ENCODE results near the gene ST6GALNAC1. TPM values are rescaled to one million over a fixed set of nuclear protein-coding genes. Genes with fewer than 3 reads are reported as not detected.

ST6GALNAC1 gene
- total and polyA plus RNA-seq, 2 experiments from 2014 or later = not detected

GRCh38 chr17:76599694-76600460, 43.7 kb downstream of the ST6GALNAC1 start:
- Histone ChIP-seq H3K4me1 (ENCODE audit: insufficient read depth) (peaks cover 10% of the 10 kb centered on the region), H3K27me3 (replicated peaks; ENCODE audit: insufficient read depth) (no peaks in the 10 kb centered on the region), H3K27ac (no peak overlapping the region), H3K79me2 (ENCODE audit: insufficient read depth) (no peaks in the 10 kb centered on the region), H3K9me2 (ENCODE audit: insufficient read depth) (no peaks in the 10 kb centered on the region), H3K4me2 (ENCODE audit: unreplicated experiment) (no peak overlapping the region), H4K20me1 (ENCODE audit: insufficient read depth) (no peaks in the 10 kb centered on the region), H2AFZ (no peak overlapping the region), H3K4me3 (no peak overlapping the region), H3K9ac (no peak overlapping the region), H3K9me3 (ENCODE audit: low read depth) (no peaks in the 10 kb centered on the region), H3K36me3 (ENCODE audit: low read depth) (no peaks in the 10 kb centered on the region), H3F3A (ENCODE audit: insufficient read depth) (no peaks in the 10 kb centered on the region)
- no peak for DNase-seq
- WGBS, 2 experiments (ENCODE audit: low coverage in 1 of 2, low lambda C conversion rate in 2 of 2, missing lambda C conversion rate in 2 of 2) = 89 to 92% methylated on average over 17 of the region's 17 CpGs
- in situ Hi-C loops (cut with MboI) = loop anchor here (25.0 kb wide), 1 partner anchor 113 kb away; no protein-coding TSS in a partner anchor
- TF ChIP-seq EZH2phosphoT487 (IDR thresholded peaks at IDR 0.05; ENCODE audit: insufficient read depth, low read depth) (no peak), EZH2 (IDR thresholded peaks at IDR 0.05; ENCODE audit: insufficient read depth, poor library complexity, severe bottlenecking) (no peak)

DNA sequence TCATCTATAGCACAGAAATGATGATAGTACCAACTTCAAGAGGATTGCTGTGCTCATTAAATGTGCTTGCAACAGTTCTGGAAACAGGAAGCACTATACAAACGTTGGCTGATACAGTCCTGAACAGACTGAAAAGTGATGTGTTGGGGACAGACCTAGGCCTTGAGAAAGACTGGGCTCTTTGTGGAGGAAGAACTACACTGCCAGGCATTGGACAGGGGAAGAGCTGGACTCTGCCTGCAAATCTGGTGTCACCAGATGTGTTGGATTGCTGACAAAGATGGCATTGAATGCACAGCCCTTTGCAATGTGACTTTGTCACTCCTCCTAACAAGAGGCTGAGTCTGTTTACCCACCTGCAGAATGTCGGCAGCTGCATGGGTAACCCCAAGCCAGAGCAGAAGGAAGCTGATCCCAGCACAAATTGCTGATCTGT, 45.5 kb downstream of the ST6GALNAC1 start:
- Histone ChIP-seq H3F3A (ENCODE audit: insufficient read depth) (no peaks in the 10 kb centered on the region), H2AFZ (no peak overlapping the region), H3K9me3 (ENCODE audit: low read depth) (no peaks in the 10 kb centered on the region), H3K4me3 (no peak overlapping the region), H3K9ac (no peak overlapping the region), H4K20me1 (ENCODE audit: insufficient read depth) (no peaks in the 10 kb centered on the region), H3K4me2 (ENCODE audit: unreplicated experiment) (no peak overlapping the region), H3K9me2 (ENCODE audit: insufficient read depth) (no peaks in the 10 kb centered on the region), H3K27me3 (replicated peaks; ENCODE audit: insufficient read depth) (no peaks in the 10 kb centered on the region), H3K4me1 (ENCODE audit: insufficient read depth) (peaks cover 10% of the 10 kb centered on the region), H3K79me2 (ENCODE audit: insufficient read depth) (no peaks in the 10 kb centered on the region), H3K36me3 (ENCODE audit: low read depth) (no peaks in the 10 kb centered on the region), H3K27ac (no peak overlapping the region)
- no peak for DNase-seq
- no peak for TF ChIP-seq EZH2phosphoT487 (IDR thresholded peaks at IDR 0.05; ENCODE audit: insufficient read depth, low read depth)
- TF ChIP-seq EZH2 (IDR thresholded peaks at IDR 0.05; ENCODE audit: insufficient read depth, poor library complexity, severe bottlenecking) = no peak
- in situ Hi-C loops (cut with MboI) = loop anchor here (25.0 kb wide), 1 partner anchor 111 kb away; no protein-coding TSS in a partner anchor
- 47 to 53% methylated on average over 2 of the region's 2 CpGs for WGBS, 2 experiments (ENCODE audit: low coverage in 1 of 2, low lambda C conversion rate in 2 of 2, missing lambda C conversion rate in 2 of 2)

DNA sequence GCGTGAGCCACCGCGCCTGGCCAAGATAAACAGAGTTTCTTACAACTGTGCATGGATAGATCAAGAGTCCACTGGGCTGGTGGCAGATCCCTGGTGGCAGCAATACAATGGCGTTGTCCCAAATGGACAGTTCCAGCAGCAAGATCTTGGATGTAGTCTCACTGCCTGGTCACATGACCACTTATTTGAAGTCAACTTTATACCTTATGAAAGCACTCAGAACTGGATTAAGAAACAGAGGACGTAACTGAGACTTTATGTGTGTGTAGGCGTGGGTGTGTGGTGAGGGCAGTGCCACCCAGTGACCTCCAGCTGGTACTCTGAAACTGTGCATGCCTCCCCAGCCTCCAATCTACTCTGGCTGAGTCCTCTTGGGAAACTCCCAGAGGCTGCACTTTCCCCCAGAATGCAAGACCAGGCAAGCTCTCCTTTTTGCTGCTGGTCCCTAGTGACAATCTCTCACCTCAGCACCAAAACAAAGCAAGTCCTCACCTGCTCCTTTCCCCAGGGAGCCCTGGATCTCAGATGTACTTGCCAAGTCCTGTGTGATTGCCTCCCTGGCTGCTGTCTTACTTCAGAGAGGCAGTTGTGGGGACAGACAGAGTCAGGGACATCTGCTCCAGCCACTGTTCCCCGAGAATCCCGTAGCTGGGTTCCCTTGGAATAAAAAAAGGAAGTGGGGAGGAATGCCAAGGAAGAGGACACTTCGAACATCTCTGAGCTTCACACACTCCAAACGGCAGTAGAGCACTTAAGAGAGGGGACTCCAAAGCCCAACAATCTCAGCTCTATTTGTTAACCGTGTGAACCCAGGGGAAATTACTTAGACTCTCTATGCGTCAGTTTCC, 46.2 kb downstream of the ST6GALNAC1 start:
- Histone ChIP-seq H4K20me1 (ENCODE audit: insufficient read depth) (no peaks in the 10 kb centered on the region), H3K4me3 (no peak overlapping the region), H2AFZ (no peak overlapping the region), H3K27ac (no peak overlapping the region), H3K4me1 (ENCODE audit: insufficient read depth) (peaks cover 10% of the 10 kb centered on the region), H3K9me3 (ENCODE audit: low read depth) (no peaks in the 10 kb centered on the region), H3F3A (ENCODE audit: insufficient read depth) (no peaks in the 10 kb centered on the region), H3K4me2 (ENCODE audit: unreplicated experiment) (no peak overlapping the region), H3K27me3 (replicated peaks; ENCODE audit: insufficient read depth) (no peaks in the 10 kb centered on the region), H3K9me2 (ENCODE audit: insufficient read depth) (no peaks in the 10 kb centered on the region), H3K79me2 (ENCODE audit: insufficient read depth) (no peaks in the 10 kb centered on the region), H3K9ac (no peak overlapping the region), H3K36me3 (ENCODE audit: low read depth) (no peaks in the 10 kb centered on the region)
- TF ChIP-seq EZH2 (IDR thresholded peaks at IDR 0.05; ENCODE audit: insufficient read depth, poor library complexity, severe bottlenecking) (no peak), EZH2phosphoT487 (IDR thresholded peaks at IDR 0.05; ENCODE audit: insufficient read depth, low read depth) (no peak)
- no peak for DNase-seq
- WGBS, 2 experiments (ENCODE audit: low coverage in 1 of 2, low lambda C conversion rate in 2 of 2, missing lambda C conversion rate in 2 of 2) = 51 to 60% methylated on average over 12 of the region's 12 CpGs
- in situ Hi-C loops (cut with MboI) = loop anchor here (25.0 kb wide), 1 partner anchor 110 kb away; no protein-coding TSS in a partner anchor

GRCh38 chr17:76594690-76595089, 48.9 kb downstream of the ST6GALNAC1 start:
- Histone ChIP-seq H2AFZ (no peak overlapping the region), H4K20me1 (ENCODE audit: insufficient read depth) (no peaks in the 10 kb centered on the region), H3K27me3 (replicated peaks; ENCODE audit: insufficient read depth) (no peaks in the 10 kb centered on the region), H3K4me1 (ENCODE audit: insufficient read depth) (no peaks in the 10 kb centered on the region), H3K4me3 (no peak overlapping the region), H3F3A (ENCODE audit: insufficient read depth) (no peaks in the 10 kb centered on the region), H3K4me2 (ENCODE audit: unreplicated experiment) (no peak overlapping the region), H3K9ac (no peak overlapping the region), H3K79me2 (ENCODE audit: insufficient read depth) (no peaks in the 10 kb centered on the region), H3K9me2 (ENCODE audit: insufficient read depth) (no peaks in the 10 kb centered on the region), H3K27ac (no peak overlapping the region), H3K36me3 (ENCODE audit: low read depth) (no peaks in the 10 kb centered on the region), H3K9me3 (ENCODE audit: low read depth) (no peaks in the 10 kb centered on the region)
- 74% methylated on average over 3 of the region's 3 CpGs for WGBS, 2 experiments (ENCODE audit: low coverage in 1 of 2, low lambda C conversion rate in 2 of 2, missing lambda C conversion rate in 2 of 2)
- in situ Hi-C loops (cut with MboI) = loop anchor here (25.0 kb wide), 1 partner anchor 107 kb away; no protein-coding TSS in a partner anchor
- TF ChIP-seq EZH2phosphoT487 (IDR thresholded peaks at IDR 0.05; ENCODE audit: insufficient read depth, low read depth) (no peak), EZH2 (IDR thresholded peaks at IDR 0.05; ENCODE audit: insufficient read depth, poor library complexity, severe bottlenecking) (no peak)
- no peak for DNase-seq
